Neural cell (in vitro differentiated cells): Measurements from ENCODE around the gene SLC9A3.

Experiments used
- CTCF ChIP-seq: fragments of 450-650 bp; IDR thresholded peaks from 2 replicates; pipeline ENCODE4 v1.5.1; 2014; ENCODE audit warnings: antibody characterized with exemption, mild to moderate bottlenecking, moderate library complexity; ENCODE audit not compliant: poor library complexity, severe bottlenecking
- EP300 ChIP-seq: fragments of 450-650 bp; conservative IDR thresholded peaks from 2 replicates; pipeline ENCODE4 v1.6.1; 2014; ENCODE audit warnings: antibody characterized with exemption, mild to moderate bottlenecking, moderate library complexity; ENCODE audit not compliant: poor library complexity, severe bottlenecking
- EZH2 ChIP-seq: fragments of 200-600, 300-800 bp; shearing (Covaris generic), sonication (generic); IDR thresholded peaks from 2 replicates; pipeline ENCODE4 v1.6.1; 2014; ENCODE audit warnings: antibody characterized with exemption, low read length, borderline replicate concordance, mild to moderate bottlenecking; ENCODE audit not compliant: insufficient read depth, poor library complexity, severe bottlenecking
- MXI1 ChIP-seq: fragments of 450-650 bp; conservative IDR thresholded peaks from 2 replicates; pipeline ENCODE4 v1.6.1; 2014; ENCODE audit warnings: antibody characterized with exemption, mild to moderate bottlenecking; ENCODE audit not compliant: poor library complexity, severe bottlenecking
- POLR2AphosphoS5 ChIP-seq: IDR thresholded peaks from 2 replicates; pipeline ENCODE4 v1.6.1; 2012
- RAD21 ChIP-seq: fragments of 450-650 bp; conservative IDR thresholded peaks from 2 replicates; pipeline ENCODE4 v1.6.1; 2014; ENCODE audit warnings: antibody characterized with exemption, mild to moderate bottlenecking, moderate library complexity
- SMC3 ChIP-seq: fragments of 450-650 bp; conservative IDR thresholded peaks from 2 replicates; pipeline ENCODE4 v1.6.1; 2014; ENCODE audit warnings: antibody characterized with exemption, mild to moderate bottlenecking, moderate library complexity; ENCODE audit not compliant: poor library complexity
- TAF1 ChIP-seq: IDR thresholded peaks from 2 replicates; pipeline ENCODE4 v1.6.1; 2012; ENCODE audit warnings: low read depth
- TF ChIP-seq, protein P1 (sequence below): IDR thresholded peaks from 2 replicates; pipeline ENCODE4 v1.6.1; 2012; ENCODE audit warnings: borderline replicate concordance

- no peak for TF ChIP-seq RAD21
- TF ChIP-seq POLR2AphosphoS5 = no peak
- TF ChIP-seq CTCF = no peak
- no peak for TF ChIP-seq EZH2
- no peak for TF ChIP-seq EP300
- no peak for TF ChIP-seq TAF1
- no peak for TF ChIP-seq SMC3
- TF ChIP-seq MXI1 = no peak
- TF ChIP-seq, protein P1, sequence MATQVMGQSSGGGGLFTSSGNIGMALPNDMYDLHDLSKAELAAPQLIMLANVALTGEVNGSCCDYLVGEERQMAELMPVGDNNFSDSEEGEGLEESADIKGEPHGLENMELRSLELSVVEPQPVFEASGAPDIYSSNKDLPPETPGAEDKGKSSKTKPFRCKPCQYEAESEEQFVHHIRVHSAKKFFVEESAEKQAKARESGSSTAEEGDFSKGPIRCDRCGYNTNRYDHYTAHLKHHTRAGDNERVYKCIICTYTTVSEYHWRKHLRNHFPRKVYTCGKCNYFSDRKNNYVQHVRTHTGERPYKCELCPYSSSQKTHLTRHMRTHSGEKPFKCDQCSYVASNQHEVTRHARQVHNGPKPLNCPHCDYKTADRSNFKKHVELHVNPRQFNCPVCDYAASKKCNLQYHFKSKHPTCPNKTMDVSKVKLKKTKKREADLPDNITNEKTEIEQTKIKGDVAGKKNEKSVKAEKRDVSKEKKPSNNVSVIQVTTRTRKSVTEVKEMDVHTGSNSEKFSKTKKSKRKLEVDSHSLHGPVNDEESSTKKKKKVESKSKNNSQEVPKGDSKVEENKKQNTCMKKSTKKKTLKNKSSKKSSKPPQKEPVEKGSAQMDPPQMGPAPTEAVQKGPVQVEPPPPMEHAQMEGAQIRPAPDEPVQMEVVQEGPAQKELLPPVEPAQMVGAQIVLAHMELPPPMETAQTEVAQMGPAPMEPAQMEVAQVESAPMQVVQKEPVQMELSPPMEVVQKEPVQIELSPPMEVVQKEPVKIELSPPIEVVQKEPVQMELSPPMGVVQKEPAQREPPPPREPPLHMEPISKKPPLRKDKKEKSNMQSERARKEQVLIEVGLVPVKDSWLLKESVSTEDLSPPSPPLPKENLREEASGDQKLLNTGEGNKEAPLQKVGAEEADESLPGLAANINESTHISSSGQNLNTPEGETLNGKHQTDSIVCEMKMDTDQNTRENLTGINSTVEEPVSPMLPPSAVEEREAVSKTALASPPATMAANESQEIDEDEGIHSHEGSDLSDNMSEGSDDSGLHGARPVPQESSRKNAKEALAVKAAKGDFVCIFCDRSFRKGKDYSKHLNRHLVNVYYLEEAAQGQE = no peak
Observed at GRCh38 chr5:530001-530955, 6.0 kb upstream of the SLC9A3 start.
